ENCODE data around the gene CREBBP.

Gene CREBBP

DNA sequence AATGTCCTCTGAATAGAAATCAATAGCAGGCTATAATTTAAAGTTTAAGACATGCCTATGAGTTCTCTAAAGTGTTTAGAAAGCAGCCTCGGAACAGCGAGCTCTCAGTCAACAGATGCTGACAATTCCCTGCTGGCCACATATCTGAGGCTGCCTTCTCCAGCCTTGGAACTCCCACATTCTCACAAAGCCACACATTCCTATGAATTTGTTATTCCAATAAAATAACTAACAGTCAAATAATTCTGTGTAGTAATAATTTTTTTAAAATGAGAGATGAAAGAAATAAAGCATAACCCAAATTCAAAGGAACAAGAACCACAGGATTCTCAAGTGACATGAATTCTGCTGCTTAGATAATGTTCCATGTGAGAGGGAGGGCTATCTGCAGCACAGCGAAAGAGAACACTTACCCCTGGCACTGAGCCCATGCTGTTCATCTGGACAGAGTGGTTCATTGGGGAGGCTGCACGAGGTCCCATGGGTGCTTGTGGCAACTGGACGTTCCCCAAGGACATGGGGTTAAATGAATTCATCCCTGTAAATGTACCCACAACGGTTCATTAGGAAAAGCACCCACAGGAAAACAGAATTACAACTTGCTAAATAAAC lies 106.3 kb downstream of the CREBBP start:
- Histone ChIP-seq H3K36me3 (ENCODE audit: control insufficient read depth, insufficient read depth, low read length) (peaks cover 80% of the 10 kb centered on the region), H3K9ac (ENCODE audit: low read depth, low read length) (no peak overlapping the region), H3K27me3 (ENCODE audit: control insufficient read depth, insufficient read depth, low read length) (no peaks in the 10 kb centered on the region), H3K4me3 (ENCODE audit: low read depth, low read length) (no peak overlapping the region), H3K9me3 (ENCODE audit: control insufficient read depth, insufficient read depth, low read length) (no peaks in the 10 kb centered on the region), H3K4me1 (ENCODE audit: control insufficient read depth, insufficient read depth, low read length) (no peaks in the 10 kb centered on the region), H3K27ac (ENCODE audit: low read depth, low read length) (no peak overlapping the region)

DNA sequence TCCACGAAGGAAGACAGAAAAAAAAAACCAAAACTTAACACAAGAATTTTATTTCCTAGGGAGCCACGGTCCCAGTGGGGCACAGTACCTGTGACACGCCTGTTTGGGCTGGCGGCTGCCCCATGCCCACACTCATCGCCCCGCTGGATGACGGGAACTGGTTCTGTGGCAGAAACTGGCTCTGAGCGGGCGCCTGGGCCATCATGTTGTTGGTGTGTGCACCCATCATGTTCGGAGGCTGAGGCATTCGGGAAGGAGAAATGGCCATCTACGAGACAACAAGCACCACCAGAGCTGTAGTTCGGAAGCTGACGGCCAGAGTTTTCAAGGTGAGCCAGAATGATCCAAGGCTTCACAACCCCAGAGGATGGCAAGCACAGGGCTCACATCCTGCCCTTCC lies 106.8 kb downstream of the CREBBP start:
- Histone ChIP-seq H3K9ac (ENCODE audit: low read depth, low read length) (no peak overlapping the region), H3K36me3 (ENCODE audit: control insufficient read depth, insufficient read depth, low read length) (peaks cover 84% of the 10 kb centered on the region), H3K27ac (ENCODE audit: low read depth, low read length) (no peak overlapping the region), H3K4me1 (ENCODE audit: control insufficient read depth, insufficient read depth, low read length) (no peaks in the 10 kb centered on the region), H3K9me3 (ENCODE audit: control insufficient read depth, insufficient read depth, low read length) (no peaks in the 10 kb centered on the region), H3K27me3 (ENCODE audit: control insufficient read depth, insufficient read depth, low read length) (no peaks in the 10 kb centered on the region), H3K4me3 (ENCODE audit: low read depth, low read length) (no peak overlapping the region)

GRCh38 chr16:3771513-3771912 lies 109.0 kb downstream of the CREBBP start:
- Histone ChIP-seq H3K4me1 (ENCODE audit: control insufficient read depth, insufficient read depth, low read length) (no peaks in the 10 kb centered on the region), H3K27me3 (ENCODE audit: control insufficient read depth, insufficient read depth, low read length) (no peaks in the 10 kb centered on the region), H3K36me3 (ENCODE audit: control insufficient read depth, insufficient read depth, low read length) (peaks cover 89% of the 10 kb centered on the region), H3K9ac (ENCODE audit: low read depth, low read length) (no peak overlapping the region), H3K27ac (ENCODE audit: low read depth, low read length) (no peak overlapping the region), H3K4me3 (ENCODE audit: low read depth, low read length) (no peak overlapping the region), H3K9me3 (ENCODE audit: control insufficient read depth, insufficient read depth, low read length) (no peaks in the 10 kb centered on the region)

DNA sequence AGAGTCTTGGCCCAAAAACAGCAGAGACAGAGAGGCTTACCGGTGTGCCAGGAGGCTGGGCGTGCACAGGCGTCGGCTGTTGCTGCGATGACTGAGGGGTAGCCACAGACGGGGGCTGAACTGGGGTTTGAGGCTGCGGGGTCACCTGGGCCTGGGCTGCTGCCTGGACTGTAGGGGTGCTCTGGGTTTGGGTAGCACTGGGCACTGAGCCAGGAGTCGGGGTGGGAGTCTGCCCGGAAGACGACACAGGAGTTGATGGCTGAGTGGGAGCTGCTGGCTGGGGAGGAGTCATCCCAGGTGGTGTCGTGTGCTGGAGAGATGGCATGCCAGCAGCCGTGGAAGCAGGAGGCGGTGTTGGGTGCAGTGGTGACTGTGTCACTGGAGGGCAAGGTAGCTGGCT lies 110.0 kb downstream of the CREBBP start:
- H3K36me3 ChIP-seq (ENCODE audit: control insufficient read depth, insufficient read depth, low read length) = peaks cover 94% of the 10 kb centered on the region
- H3K9ac ChIP-seq (ENCODE audit: low read depth, low read length) = no peak overlapping the region
- no peak overlapping the region for H3K27ac ChIP-seq (ENCODE audit: low read depth, low read length)
- no peaks in the 10 kb centered on the region for H3K9me3 ChIP-seq (ENCODE audit: control insufficient read depth, insufficient read depth, low read length)
- no peaks in the 10 kb centered on the region for H3K27me3 ChIP-seq (ENCODE audit: control insufficient read depth, insufficient read depth, low read length)
- H3K4me3 ChIP-seq (ENCODE audit: low read depth, low read length) = no peak overlapping the region
- no peaks in the 10 kb centered on the region for H3K4me1 ChIP-seq (ENCODE audit: control insufficient read depth, insufficient read depth, low read length)

DNA sequence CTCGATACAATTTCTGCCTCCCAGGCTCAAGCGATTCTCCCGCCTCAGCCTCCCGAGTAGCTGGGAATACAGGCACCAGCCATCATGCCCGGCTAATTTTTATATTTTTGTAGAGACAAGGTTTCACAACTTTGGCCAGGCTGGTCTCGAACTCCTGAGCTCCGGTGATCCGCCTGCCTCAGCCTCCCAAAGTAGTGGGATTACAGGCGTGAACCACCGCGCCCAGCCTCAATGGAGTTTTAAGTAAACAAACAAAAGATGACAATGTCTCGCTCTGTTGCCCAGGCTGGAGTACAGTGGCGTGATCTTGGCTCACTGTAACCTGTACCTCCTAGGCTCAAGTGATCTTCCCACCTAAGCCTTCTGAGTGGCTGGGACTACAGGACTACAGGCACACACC lies 110.6 kb downstream of the CREBBP start:
- no peak overlapping the region for H3K9ac ChIP-seq (ENCODE audit: low read depth, low read length)
- H3K4me1 ChIP-seq (ENCODE audit: control insufficient read depth, insufficient read depth, low read length) = no peaks in the 10 kb centered on the region
- no peak overlapping the region for H3K4me3 ChIP-seq (ENCODE audit: low read depth, low read length)
- no peaks in the 10 kb centered on the region for H3K27me3 ChIP-seq (ENCODE audit: control insufficient read depth, insufficient read depth, low read length)
- no peak overlapping the region for H3K27ac ChIP-seq (ENCODE audit: low read depth, low read length)
- H3K36me3 ChIP-seq (ENCODE audit: control insufficient read depth, insufficient read depth, low read length) = peaks cover 94% of the 10 kb centered on the region
- no peaks in the 10 kb centered on the region for H3K9me3 ChIP-seq (ENCODE audit: control insufficient read depth, insufficient read depth, low read length)

- no peak overlapping the region for H3K4me3 ChIP-seq (ENCODE audit: low read depth, low read length)
- H3K9me3 ChIP-seq (ENCODE audit: control insufficient read depth, insufficient read depth, low read length) = no peaks in the 10 kb centered on the region
- no peaks in the 10 kb centered on the region for H3K27me3 ChIP-seq (ENCODE audit: control insufficient read depth, insufficient read depth, low read length)
- peaks cover 86% of the 10 kb centered on the region for H3K36me3 ChIP-seq (ENCODE audit: control insufficient read depth, insufficient read depth, low read length)
- H3K27ac ChIP-seq (ENCODE audit: low read depth, low read length) = no peak overlapping the region
- no peaks in the 10 kb centered on the region for H3K4me1 ChIP-seq (ENCODE audit: control insufficient read depth, insufficient read depth, low read length)
- H3K9ac ChIP-seq (ENCODE audit: low read depth, low read length) = no peak overlapping the region
Measured at GRCh38 chr16:3769013-3769412, 111.5 kb downstream of the CREBBP start.

DNA sequence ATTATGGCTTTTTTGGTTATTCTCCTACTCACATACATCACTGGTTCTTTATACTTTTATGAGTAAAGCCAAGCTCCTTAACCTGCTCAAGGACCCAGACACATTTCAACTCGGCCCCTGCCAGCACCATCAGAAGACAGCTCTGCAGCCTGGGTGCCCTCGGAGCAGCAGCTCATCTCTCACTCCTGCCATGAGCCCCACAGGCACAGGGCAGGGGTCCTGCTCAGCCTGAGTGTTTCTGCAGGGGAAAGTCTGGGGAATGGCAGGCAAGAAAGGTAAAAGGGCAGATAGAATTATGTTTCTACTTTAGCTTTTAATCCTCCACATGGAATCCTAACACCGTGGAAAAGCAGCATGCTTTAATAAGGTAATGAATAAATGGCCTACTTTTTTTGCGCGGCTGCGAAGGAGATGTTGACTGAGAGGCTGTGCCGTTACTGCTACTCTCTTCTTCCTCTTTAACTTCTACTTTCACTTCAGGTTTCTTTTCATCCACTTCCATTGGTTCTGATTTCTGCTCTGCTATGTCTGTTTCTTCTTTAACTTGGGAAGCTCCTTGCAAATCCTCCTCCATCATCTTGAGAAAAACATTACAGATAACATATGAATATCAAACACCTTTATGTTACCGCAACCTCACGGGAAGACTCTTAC lies 113.1 kb downstream of the CREBBP start:
- Histone ChIP-seq H3K4me1 (ENCODE audit: control insufficient read depth, insufficient read depth, low read length) (no peaks in the 10 kb centered on the region), H3K9me3 (ENCODE audit: control insufficient read depth, insufficient read depth, low read length) (no peaks in the 10 kb centered on the region), H3K27me3 (ENCODE audit: control insufficient read depth, insufficient read depth, low read length) (no peaks in the 10 kb centered on the region), H3K9ac (ENCODE audit: low read depth, low read length) (no peak overlapping the region), H3K4me3 (ENCODE audit: low read depth, low read length) (no peak overlapping the region), H3K36me3 (ENCODE audit: control insufficient read depth, insufficient read depth, low read length) (peaks cover 71% of the 10 kb centered on the region), H3K27ac (ENCODE audit: low read depth, low read length) (no peak overlapping the region)

GRCh38 chr16:3766177-3766576 lies 114.3 kb downstream of the CREBBP start:
- no peak overlapping the region for H3K9ac ChIP-seq (ENCODE audit: low read depth, low read length)
- H3K4me3 ChIP-seq (ENCODE audit: low read depth, low read length) = no peak overlapping the region
- no peak overlapping the region for H3K27ac ChIP-seq (ENCODE audit: low read depth, low read length)
- H3K9me3 ChIP-seq (ENCODE audit: control insufficient read depth, insufficient read depth, low read length) = no peaks in the 10 kb centered on the region
- H3K4me1 ChIP-seq (ENCODE audit: control insufficient read depth, insufficient read depth, low read length) = no peaks in the 10 kb centered on the region
- H3K27me3 ChIP-seq (ENCODE audit: control insufficient read depth, insufficient read depth, low read length) = no peaks in the 10 kb centered on the region
- H3K36me3 ChIP-seq (ENCODE audit: control insufficient read depth, insufficient read depth, low read length) = peaks cover 73% of the 10 kb centered on the region

DNA sequence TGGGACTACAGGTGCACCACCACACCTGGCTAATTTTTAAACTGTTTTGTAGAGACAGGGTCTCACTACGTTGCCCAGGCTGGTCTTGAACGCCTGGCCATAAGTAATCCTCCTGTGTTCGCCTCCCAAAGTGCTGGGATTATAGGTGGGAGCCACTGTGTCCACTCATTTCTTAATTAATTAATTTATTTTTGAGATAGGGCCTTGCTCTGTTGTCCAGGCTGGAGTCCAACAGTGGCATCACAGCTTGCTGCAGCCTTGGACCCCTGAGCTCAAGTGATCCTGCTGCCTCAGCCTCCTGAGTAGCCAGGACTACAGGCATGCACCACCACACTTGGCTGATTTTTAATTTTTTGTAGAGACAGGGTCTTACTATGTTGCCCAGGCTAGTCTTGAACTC lies 116.1 kb downstream of the CREBBP start:
- Histone ChIP-seq H3K27me3 (ENCODE audit: control insufficient read depth, insufficient read depth, low read length) (no peaks in the 10 kb centered on the region), H3K36me3 (ENCODE audit: control insufficient read depth, insufficient read depth, low read length) (peaks cover 64% of the 10 kb centered on the region), H3K4me3 (ENCODE audit: low read depth, low read length) (no peak overlapping the region), H3K9ac (ENCODE audit: low read depth, low read length) (no peak overlapping the region), H3K9me3 (ENCODE audit: control insufficient read depth, insufficient read depth, low read length) (no peaks in the 10 kb centered on the region), H3K4me1 (ENCODE audit: control insufficient read depth, insufficient read depth, low read length) (no peaks in the 10 kb centered on the region), H3K27ac (ENCODE audit: low read depth, low read length) (no peak overlapping the region)

DNA sequence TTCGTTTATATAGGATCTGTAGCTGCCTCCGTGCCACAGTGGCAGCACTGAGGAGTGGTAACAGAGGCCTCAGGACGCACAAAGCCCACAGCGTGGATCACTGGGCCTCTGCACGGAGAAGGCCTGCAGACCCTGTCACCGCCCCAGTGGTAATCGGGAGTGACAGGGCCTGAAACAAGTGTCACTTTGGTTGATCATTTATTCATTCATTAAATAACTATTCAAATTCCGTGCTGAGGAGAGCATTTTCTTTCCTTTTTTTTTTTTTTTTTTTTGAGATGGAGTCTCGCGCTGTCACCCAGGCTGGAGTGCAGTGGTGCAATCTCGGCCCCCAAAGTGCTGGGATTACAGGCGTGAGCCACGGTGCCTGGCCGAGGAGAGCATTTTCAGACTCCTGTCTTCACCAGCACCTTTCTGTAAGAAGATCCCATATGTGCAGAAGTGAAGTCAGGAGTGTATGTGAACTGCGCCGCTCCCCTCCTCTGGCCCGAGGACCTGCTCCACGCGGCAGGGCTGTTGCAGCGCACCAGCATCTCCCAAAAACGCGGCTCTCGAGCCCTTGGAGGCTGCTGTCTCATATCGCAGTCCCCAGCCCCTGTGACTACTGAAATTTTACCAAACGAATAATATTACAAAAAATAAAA lies 118.3 kb downstream of the CREBBP start:
- no peak overlapping the region for H3K27ac ChIP-seq (ENCODE audit: low read depth, low read length)
- H3K36me3 ChIP-seq (ENCODE audit: control insufficient read depth, insufficient read depth, low read length) = peaks cover 64% of the 10 kb centered on the region
- H3K27me3 ChIP-seq (ENCODE audit: control insufficient read depth, insufficient read depth, low read length) = no peaks in the 10 kb centered on the region
- H3K4me3 ChIP-seq (ENCODE audit: low read depth, low read length) = no peak overlapping the region
- H3K9me3 ChIP-seq (ENCODE audit: control insufficient read depth, insufficient read depth, low read length) = no peaks in the 10 kb centered on the region
- H3K4me1 ChIP-seq (ENCODE audit: control insufficient read depth, insufficient read depth, low read length) = no peaks in the 10 kb centered on the region
- H3K9ac ChIP-seq (ENCODE audit: low read depth, low read length) = no peak overlapping the region

- Histone ChIP-seq H3K4me1 (ENCODE audit: control insufficient read depth, insufficient read depth, low read length) (no peaks in the 10 kb centered on the region), H3K4me3 (ENCODE audit: low read depth, low read length) (no peak overlapping the region), H3K36me3 (ENCODE audit: control insufficient read depth, insufficient read depth, low read length) (peaks cover 64% of the 10 kb centered on the region), H3K27me3 (ENCODE audit: control insufficient read depth, insufficient read depth, low read length) (no peaks in the 10 kb centered on the region), H3K9ac (ENCODE audit: low read depth, low read length) (no peak overlapping the region), H3K9me3 (ENCODE audit: control insufficient read depth, insufficient read depth, low read length) (no peaks in the 10 kb centered on the region), H3K27ac (ENCODE audit: low read depth, low read length) (no peak overlapping the region)
Measured at GRCh38 chr16:3761375-3762106, 119.0 kb downstream of the CREBBP start.
